ENCODE results near the gene LARGE1. TPM values are rescaled to one million over a fixed set of nuclear protein-coding genes. Genes with fewer than 3 reads are reported as not detected.

The LARGE1 gene
- total RNA-seq, 1 experiment from 2014 or later: 1.5 TPM

DNA sequence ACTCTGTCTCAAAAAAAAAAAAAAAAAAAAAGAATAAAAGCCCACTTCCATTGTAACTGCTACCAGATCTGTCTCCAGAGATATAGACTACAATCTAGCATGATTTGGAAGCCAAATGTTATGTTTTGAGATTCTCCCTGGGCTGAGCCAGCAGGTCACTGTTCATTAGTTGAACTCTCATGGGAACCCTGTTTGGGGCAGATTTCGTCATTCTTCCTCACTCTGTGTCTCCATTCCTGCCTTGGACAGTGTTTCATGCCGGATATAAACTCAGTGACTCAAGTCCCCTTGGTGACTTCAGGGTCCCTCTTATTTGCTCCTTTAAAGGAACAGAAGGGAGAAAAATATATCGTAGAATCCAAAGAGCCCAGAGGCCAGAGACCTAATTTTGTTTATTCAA, 378.1 kb downstream of the LARGE1 start:
- BruUV-seq (replicated peaks): no TSS peak
- RAD21 ChIA-PET (ENCODE audit: low non-redundant PET in 1 of 2, low total read pairs in 2 of 2, uncharacterized antibody in 2 of 2, unreplicated experiment in 2 of 2): no interaction called here
- no peak for TF ChIP-seq YY1 (IDR thresholded peaks at IDR 0.05; ENCODE audit: extremely low read depth, insufficient replicate concordance, low read depth, low read length)
- no peak for TF ChIP-seq POLR2AphosphoS5 (IDR thresholded peaks at IDR 0.05; ENCODE audit: low read depth, low read length)
- no peak for TF ChIP-seq EZH2 (IDR thresholded peaks at IDR 0.05)
- TF ChIP-seq CBX3 (IDR thresholded peaks at IDR 0.05; ENCODE audit: low read depth): no peak
- TF ChIP-seq ZNF274 (IDR thresholded peaks at IDR 0.05; ENCODE audit: low read depth, low read length): no peak
- no peaks in the 10 kb centered on the region for H3K4me1 ChIP-seq (ENCODE audit: control insufficient read depth in 1 of 2, insufficient read depth in 2 of 2, low read length in 2 of 2)
- H3K4me2 ChIP-seq (ENCODE audit: low read length): no peak overlapping the region
- H3K79me2 ChIP-seq (ENCODE audit: insufficient read depth, low read length): no peaks in the 10 kb centered on the region
- ATAC-seq (no peak), DNase-seq (ENCODE audit: low read depth, low spot score) (no peak)
- intact Hi-C loops (cut with micrococcal nuclease): no loop called here
- no peak overlapping the region for H2AFZ ChIP-seq (ENCODE audit: low read depth, low read length, poor library complexity, severe bottlenecking)
- H3K27ac ChIP-seq (ENCODE audit: low read depth, low read length): no peak overlapping the region
- no peaks in the 10 kb centered on the region for H3K36me3 ChIP-seq (ENCODE audit: control insufficient read depth in 1 of 2, insufficient read depth in 2 of 2, low read length in 2 of 2)
- POLR2A ChIA-PET: no interaction called here
- no peak overlapping the region for H3K9ac ChIP-seq (ENCODE audit: low read length)
- no peaks in the 10 kb centered on the region for H3K9me2 ChIP-seq (ENCODE audit: insufficient read depth)
- H3K9me3 ChIP-seq (ENCODE audit: control insufficient read depth in 1 of 2, insufficient read depth in 1 of 2, low read depth in 1 of 2, low read length in 2 of 2): peaks cover 10 to 25% of the 10 kb centered on the region in 2 experiments; a peak in 3 of 4 replicates
- no peaks in the 10 kb centered on the region for H4K20me1 ChIP-seq (ENCODE audit: insufficient read depth)
- no peak overlapping the region for H3K4me3 ChIP-seq (replicated peaks in 1 of 2; ENCODE audit: low read depth in 1 of 2, low read length in 2 of 2)
- CTCF ChIA-PET: no interaction called here
- no peaks in the 10 kb centered on the region for H3K27me3 ChIP-seq (ENCODE audit: insufficient read depth, low read length)

GRCh38 chr22:33539902-33540751, 380.1 kb downstream of the LARGE1 start:
- intact Hi-C loops (cut with micrococcal nuclease): no loop called here
- H3K79me2 ChIP-seq (ENCODE audit: insufficient read depth, low read length): no peaks in the 10 kb centered on the region
- DNase-seq (ENCODE audit: low read depth, low spot score) (no peak), ATAC-seq (no peak)
- no peaks in the 10 kb centered on the region for H3K9me2 ChIP-seq (ENCODE audit: insufficient read depth)
- no peaks in the 10 kb centered on the region for H4K20me1 ChIP-seq (ENCODE audit: insufficient read depth)
- H3K36me3 ChIP-seq (ENCODE audit: control insufficient read depth in 1 of 2, insufficient read depth in 2 of 2, low read length in 2 of 2): no peaks in the 10 kb centered on the region
- H3K4me1 ChIP-seq (ENCODE audit: control insufficient read depth in 1 of 2, insufficient read depth in 2 of 2, low read length in 2 of 2): no peaks in the 10 kb centered on the region
- ChIA-PET RAD21 (ENCODE audit: low non-redundant PET in 1 of 2, low total read pairs in 2 of 2, uncharacterized antibody in 2 of 2, unreplicated experiment in 2 of 2) (no interaction called here), POLR2A (no interaction called here), CTCF (no interaction called here)
- no peak overlapping the region for H3K4me3 ChIP-seq (replicated peaks in 1 of 2; ENCODE audit: low read depth in 1 of 2, low read length in 2 of 2)
- peaks cover 5 to 29% of the 10 kb centered on the region in 2 experiments; a peak in 3 of 4 replicates for H3K9me3 ChIP-seq (ENCODE audit: control insufficient read depth in 1 of 2, insufficient read depth in 1 of 2, low read depth in 1 of 2, low read length in 2 of 2)
- H3K9ac ChIP-seq (ENCODE audit: low read length): no peak overlapping the region
- no TSS peak for BruUV-seq (replicated peaks)
- H2AFZ ChIP-seq (ENCODE audit: low read depth, low read length, poor library complexity, severe bottlenecking): no peak overlapping the region
- H3K27me3 ChIP-seq (ENCODE audit: insufficient read depth, low read length): no peaks in the 10 kb centered on the region
- H3K4me2 ChIP-seq (ENCODE audit: low read length): no peak overlapping the region
- H3K27ac ChIP-seq (ENCODE audit: low read depth, low read length): no peak overlapping the region
- no peak for TF ChIP-seq ELF1 (IDR thresholded peaks at IDR 0.05; ENCODE audit: borderline replicate concordance, low read depth)
- no peak for TF ChIP-seq ZBTB33 (IDR thresholded peaks at IDR 0.05; ENCODE audit: extremely low read depth, insufficient replicate concordance, low read length)
